HG02884 (cell line): ENCODE data around the gene SIN3A.
"Not testable (repeated sequence)": the region's sequence is repeated elsewhere in the genome, so short reads cannot be mapped to it uniquely, and the experiment has no call there.

Experiments
- ATAC-seq: cut with Tn5 transposase; IDR thresholded peaks from one replicate; pipeline ENCODE4 v1.9.1; 2021; ENCODE audit warnings: mild to moderate bottlenecking, moderate library complexity; ENCODE audit not compliant: unreplicated experiment

Gene SIN3A

GRCh38 chr15:75358771-75359536 is 92.5 kb downstream of the SIN3A start:
- ATAC-seq, result no peak

DNA sequence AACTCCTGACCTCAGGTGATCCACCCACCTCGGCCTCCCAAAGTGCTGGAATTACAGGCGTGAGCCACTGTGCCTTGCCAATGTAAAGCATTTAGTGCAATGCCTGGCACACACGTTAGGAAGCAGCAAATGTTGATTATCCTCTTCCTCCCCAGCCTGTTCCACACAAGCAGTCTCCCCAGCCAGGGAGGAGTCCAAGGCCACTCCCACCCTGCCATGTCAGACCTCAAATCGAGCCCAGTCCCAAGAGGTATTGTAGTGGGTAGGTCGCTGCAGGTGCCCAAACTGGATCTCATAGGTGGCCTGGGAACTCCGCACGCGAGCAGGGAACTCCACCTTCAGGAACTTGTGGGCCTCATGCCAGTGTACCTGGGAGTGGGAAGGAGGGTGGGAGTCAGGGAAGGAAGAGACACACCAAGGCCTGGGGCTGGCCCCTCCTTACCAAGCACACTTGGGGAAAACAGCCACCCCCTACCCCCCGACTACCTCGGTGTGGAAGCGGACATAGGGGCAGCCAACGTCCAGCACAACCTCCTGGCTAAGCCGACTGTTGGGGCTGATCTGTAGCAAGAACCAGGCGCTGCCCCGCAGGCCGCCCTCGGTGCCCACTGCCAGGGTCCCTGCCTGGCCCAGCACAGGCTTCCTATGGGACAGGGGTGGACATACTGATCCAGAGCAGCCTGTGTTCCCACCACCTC is 93.4 kb downstream of the SIN3A start:
- no peak for ATAC-seq

GRCh38 chr15:75356517-75356916 is 95.0 kb downstream of the SIN3A start:
- ATAC-seq, result no peak

GRCh38 chr15:75356006-75356405 is 95.5 kb downstream of the SIN3A start:
- ATAC-seq, result no peak

- no peak for ATAC-seq
Measured at GRCh38 chr15:75355369-75355768, 96.1 kb downstream of the SIN3A start.

DNA sequence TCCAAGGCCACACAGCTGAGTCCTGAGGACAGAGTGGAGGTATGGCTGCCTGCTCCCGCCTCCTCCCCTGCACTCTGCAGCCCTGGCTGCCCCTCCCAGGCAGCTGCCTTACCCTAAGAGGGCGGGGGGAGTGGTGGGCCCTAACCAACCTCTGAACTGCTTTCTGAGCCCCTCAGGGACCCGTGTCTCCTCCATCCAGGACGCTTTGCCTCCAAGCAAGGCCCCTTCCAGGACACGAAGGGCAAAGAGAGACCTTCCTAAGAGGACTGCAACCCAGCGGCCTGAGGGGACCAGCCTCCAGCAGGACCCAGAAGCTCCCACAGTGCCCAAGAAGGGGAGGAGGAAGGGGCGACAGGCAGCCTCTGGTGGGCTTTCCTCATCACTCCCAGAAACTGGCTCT is 97.0 kb downstream of the SIN3A start:
- ATAC-seq, result no peak

DNA sequence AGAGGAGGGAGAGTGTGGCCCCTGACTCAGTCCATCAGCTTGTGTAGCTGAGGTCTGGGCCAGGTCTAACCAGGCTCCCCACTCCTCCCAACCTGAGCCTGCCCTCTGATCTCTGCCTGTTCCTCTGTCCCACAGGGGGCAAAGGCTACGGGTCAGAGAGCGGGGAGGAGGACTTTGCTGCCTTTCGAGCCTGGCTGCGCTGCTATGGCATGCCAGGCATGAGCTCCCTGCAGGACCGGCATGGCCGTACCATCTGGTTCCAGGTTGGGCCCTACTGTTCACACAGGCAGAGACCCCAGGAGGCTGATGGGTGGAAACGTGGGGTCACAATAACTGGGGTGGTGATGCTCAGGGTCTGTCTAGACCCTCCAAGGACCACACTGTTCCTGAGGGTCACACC is 97.9 kb downstream of the SIN3A start:
- no peak for ATAC-seq

DNA sequence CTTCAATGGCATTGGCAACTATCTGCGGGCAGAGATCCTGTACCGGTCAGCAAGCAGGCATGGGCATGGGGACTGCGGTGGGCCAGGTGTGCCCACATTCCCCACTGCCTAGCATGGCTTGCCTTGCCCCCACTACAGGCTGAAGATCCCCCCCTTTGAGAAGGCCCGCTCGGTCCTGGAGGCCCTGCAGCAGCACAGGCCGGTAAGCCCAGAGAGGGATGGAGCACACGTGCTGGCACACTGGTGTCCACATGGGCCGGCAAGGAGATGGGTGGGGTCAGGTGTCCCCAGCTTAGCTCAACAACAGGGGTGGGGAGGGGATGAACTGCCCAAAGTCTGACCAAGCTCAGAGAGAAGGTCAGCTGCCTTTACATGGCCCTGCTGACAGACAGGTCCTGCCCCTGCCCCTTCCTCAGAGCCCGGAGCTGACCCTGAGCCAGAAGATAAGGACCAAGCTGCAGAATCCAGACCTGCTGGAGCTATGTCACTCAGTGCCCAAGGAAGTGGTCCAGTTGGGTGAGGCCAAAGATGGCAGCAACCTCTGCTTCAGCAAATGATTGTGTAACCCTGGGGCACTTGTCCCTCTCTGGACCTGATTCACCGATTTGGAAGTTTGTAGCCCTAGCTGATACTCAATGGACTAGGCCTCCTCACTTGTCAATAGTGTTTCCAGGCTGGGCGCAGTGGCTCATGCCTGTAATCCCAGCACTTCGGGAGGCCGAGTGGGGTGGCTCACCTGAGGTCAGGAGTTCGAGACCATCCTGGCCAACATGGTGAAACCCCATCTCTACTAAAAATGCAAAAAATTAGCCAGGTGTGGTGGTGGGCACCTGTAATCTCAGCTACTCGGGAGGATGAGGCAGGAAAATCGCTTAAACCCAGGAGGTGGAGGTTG is 99.1 kb downstream of the SIN3A start:
- ATAC-seq, result no peak

DNA sequence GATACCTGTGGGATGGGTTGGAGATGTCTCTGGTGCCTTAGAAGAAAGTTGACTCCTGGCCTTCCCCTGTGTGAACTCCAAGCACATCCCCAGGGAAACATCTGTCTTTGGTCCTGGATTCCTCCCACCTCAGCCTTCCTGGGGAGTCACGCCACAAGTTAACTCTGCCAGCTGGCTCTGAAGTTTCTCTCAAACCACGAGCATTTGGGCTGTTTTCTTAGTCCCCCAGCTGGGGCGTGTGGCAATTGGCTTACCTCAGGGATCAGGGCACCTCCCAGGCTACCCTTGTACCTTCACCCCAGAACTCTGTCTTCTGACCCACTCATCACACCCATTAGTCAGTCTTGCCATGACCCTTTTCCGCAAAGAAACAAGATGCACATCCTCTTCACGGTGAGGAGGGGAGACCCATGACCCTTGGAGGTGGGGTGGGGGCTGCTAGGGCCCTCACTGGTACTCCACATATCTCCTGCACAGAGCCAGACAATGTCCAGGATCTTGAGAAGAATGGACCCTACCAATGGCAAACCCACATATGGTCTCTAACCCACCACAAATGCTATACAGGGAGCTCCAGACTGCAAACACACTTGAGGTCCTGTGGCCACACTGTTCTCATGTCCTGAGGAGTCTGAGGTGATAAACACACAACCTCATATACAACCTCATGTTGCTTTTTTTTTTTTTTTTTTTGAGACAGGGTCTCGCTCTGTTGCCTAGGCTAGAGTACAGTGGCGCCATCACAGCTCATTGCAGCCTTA is 100.7 kb downstream of the SIN3A start:
- no peak for ATAC-seq

- ATAC-seq, result no peak
Measured at GRCh38 chr15:75349851-75350588, 101.5 kb downstream of the SIN3A start.

DNA sequence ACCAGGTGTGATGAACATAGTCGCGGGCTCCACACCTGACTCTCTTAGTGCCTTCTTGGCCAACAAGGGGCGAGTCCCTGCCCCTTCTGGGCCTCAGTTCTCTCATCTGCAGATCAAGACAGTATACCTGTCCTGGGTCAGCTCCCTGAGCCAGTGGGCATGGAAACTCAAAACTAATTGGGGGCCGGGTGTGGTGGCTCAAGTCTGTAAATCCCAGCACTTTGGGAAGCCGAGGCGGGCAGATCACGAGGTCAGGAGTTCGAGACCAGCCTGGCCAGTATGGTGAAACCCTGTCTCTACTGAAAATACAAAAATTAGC is 102.2 kb downstream of the SIN3A start:
- ATAC-seq, result not testable (repeated sequence)

- no peak for ATAC-seq
Measured at GRCh38 chr15:75348562-75349350, 102.7 kb downstream of the SIN3A start.

- no peak for ATAC-seq
Measured at GRCh38 chr15:75348034-75348561, 103.4 kb downstream of the SIN3A start.

- ATAC-seq, result no peak
Measured at GRCh38 chr15:75347222-75348033, 104.1 kb downstream of the SIN3A start.

DNA sequence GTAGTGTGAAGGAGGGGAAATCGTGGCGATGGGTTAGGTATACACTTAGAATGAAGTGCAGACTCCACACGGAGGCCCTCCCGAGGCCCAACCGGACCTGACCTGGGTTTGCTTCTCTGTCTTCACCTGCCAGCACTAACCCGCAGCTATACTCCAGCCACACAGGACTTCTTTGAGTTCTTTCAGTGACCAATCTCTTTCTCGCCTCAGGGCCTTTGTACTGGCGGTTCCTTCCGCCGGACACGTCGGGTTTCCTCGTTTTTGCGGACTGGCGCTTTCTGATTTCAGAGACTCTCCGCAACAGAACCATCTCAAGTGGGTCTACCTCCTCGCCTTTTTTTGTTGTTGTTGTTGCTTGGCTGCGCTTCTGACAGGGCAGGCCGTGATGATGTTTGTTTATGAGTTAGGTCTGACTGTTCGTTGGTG is 104.7 kb downstream of the SIN3A start, which contains the start of gene NEIL1:
TSS of gene NEIL1 (plus strand) at position 244 of the 426 bp plus-strand sequence. CDS start 1,867 bp downstream, outside the sequence.
- no peak for ATAC-seq

DNA sequence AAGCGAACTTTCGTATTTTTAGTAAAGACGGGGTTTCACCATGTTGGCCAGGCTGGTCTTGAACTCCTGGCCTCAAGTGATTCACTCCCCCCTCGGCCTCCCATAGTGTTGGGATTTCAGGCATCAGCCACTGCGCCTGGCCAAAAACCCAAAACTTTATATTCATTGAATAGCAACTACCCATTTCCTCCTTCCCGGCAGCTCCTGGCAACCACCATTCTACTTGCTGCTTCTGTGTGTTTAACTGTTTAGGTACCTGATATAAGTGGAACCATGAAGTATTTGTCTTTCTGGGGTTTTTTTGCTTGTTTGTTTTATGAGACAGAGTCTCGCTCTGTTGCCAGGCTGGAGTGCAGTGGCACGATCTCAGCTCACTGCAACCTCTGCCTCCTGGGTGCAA is 107.5 kb downstream of the SIN3A start:
- not testable (repeated sequence) for ATAC-seq

GRCh38 chr15:75342221-75342620 is 109.3 kb downstream of the SIN3A start:
- no peak for ATAC-seq
